Endothelial cell of umbilical vein (primary cell): Measurements from ENCODE around the gene TYW1. TPM values are rescaled to one million over a fixed set of nuclear protein-coding genes. Genes with fewer than 3 reads are reported as not detected.
"Not testable (repeated sequence)": the region's sequence is repeated elsewhere in the genome, so short reads cannot be mapped to it uniquely, and the experiment has no call there.

Source experiments
- BruUV-seq: library from RNA; stranded (reverse); fragments of 400-500 nt; replicated peaks from 2 replicates; lab custom pipeline; 2021; lab: Mats Ljungman, UMichigan
- CTCF ChIA-PET: fragments of 300-600, 350-600 bp; sonication (Branson Sonifier 250); formaldehyde crosslinking; loops from one replicate; lab custom pipeline; 2021; ENCODE audit warnings: antibody characterized with exemption, inconsistent platforms; lab: Charles Lee
- POLR2A ChIA-PET: fragments of 300-600, 350-600 bp; sonication (Branson Sonifier 250); formaldehyde crosslinking; loops from one replicate; lab custom pipeline; 2021; ENCODE audit warnings: antibody characterized with exemption, inconsistent platforms; lab: Charles Lee
- DNase-seq: peaks from one replicate; pipeline ENCODE4 v3.0.0-alpha.2; 2011; ENCODE audit warnings: low read depth, low spot score
- FAIRE-seq: peaks from 2 replicates; lab custom pipeline; 2011; peaks lifted over from hg19 to GRCh38; lab: Jason Lieb, UNC
- H2AFZ ChIP-seq: 2 replicates; pipeline ENCODE4 v1.6.0; 2012; ENCODE audit warnings: low read depth, low read length, control low read depth, inconsistent platforms
- H3K27ac ChIP-seq: 2 replicates; pipeline ENCODE4 v1.5.1; 2011; ENCODE audit warnings: low read depth, mild to moderate bottlenecking, control low read depth, low read length, moderate library complexity; ENCODE audit not compliant: insufficient read depth
- H3K27me3 ChIP-seq, 2 experiments: 2 replicates each; pipeline versions ENCODE4 v1.6.0 to v1.6.1; 2011; ENCODE audit warnings: low read length in 2 of 2, mixed read lengths in 1 of 2; ENCODE audit not compliant: control insufficient read depth in 2 of 2, insufficient read depth in 2 of 2
- H3K36me3 ChIP-seq, 2 experiments: 2 replicates in 1 of 2; 3 replicates in 1 of 2; pipeline ENCODE4 v1.5.1; 2011; ENCODE audit warnings: low read length in 2 of 2, mild to moderate bottlenecking in 1 of 2, moderate library complexity in 1 of 2; ENCODE audit not compliant: control insufficient read depth in 2 of 2, insufficient read depth in 2 of 2; ENCODE audit errors: extremely low read depth in 1 of 2
- H3K4me1 ChIP-seq: 3 replicates; pipeline ENCODE4 v1.5.1; 2011; ENCODE audit warnings: mild to moderate bottlenecking, low read length; ENCODE audit not compliant: control insufficient read depth, insufficient read depth; ENCODE audit errors: extremely low read depth
- H3K4me2 ChIP-seq: 2 replicates; pipeline ENCODE4 v1.6.1; 2011; ENCODE audit warnings: low read length, control low read depth, mixed read lengths; ENCODE audit not compliant: insufficient read depth
- H3K4me3 ChIP-seq, 3 experiments: fragments of 200-600 bp in 1 of 3; sonication (generic), shearing (Covaris generic) in 1 of 3; replicated peaks in 1 of 3; 2 replicates each; pipeline ENCODE4 v1.5.1; 2011 to 2016; ENCODE audit warnings: control low read depth in 3 of 3, low read length in 3 of 3, mild to moderate bottlenecking in 2 of 3, inconsistent platforms in 1 of 3, low read depth in 1 of 3, moderate library complexity in 1 of 3; ENCODE audit not compliant: insufficient read depth in 1 of 3
- H3K79me2 ChIP-seq: 2 replicates; pipeline ENCODE4 v1.6.0; 2012; ENCODE audit warnings: low read length, inconsistent platforms; ENCODE audit not compliant: control insufficient read depth, insufficient read depth
- H3K9ac ChIP-seq: replicated peaks from 2 replicates; pipeline ENCODE3; 2011; ENCODE audit warnings: low read length, control low read depth; ENCODE audit not compliant: insufficient read depth; ENCODE audit errors: extremely low read depth
- H3K9me1 ChIP-seq: replicated peaks from 3 replicates; pipeline ENCODE4 v1.6.0; 2011; ENCODE audit warnings: mild to moderate bottlenecking, low read length; ENCODE audit not compliant: control insufficient read depth, insufficient read depth; ENCODE audit errors: extremely low read depth
- H3K9me3 ChIP-seq: replicated peaks from 2 replicates; pipeline ENCODE4 v1.5.1; 2012; ENCODE audit warnings: low read length, inconsistent platforms; ENCODE audit not compliant: control insufficient read depth, insufficient read depth
- H4K20me1 ChIP-seq: replicated peaks from 2 replicates; pipeline ENCODE3; 2011; ENCODE audit warnings: mild to moderate bottlenecking, low read length; ENCODE audit not compliant: control insufficient read depth, insufficient read depth; ENCODE audit errors: extremely low read depth
- dilution Hi-C: fragments of 300-500 bp; cut with MboI; formaldehyde crosslinking; loops from one replicate; pipeline ENCODE4 v1.15.0; 2019; ENCODE audit warnings: low sequenced_read_pairs; ENCODE audit not compliant: extremely low pct_ligation_motif_present
- intact Hi-C: fragments of 100-400 bp; cut with micrococcal nuclease; formaldehyde crosslinking; loops from one replicate; pipeline ENCODE4 v1.10.0; 2022
- polyA plus RNA-seq, 4 experiments: library from polyadenylated mRNA; depleted of rRNA in 3 of 4; stranded (reverse) in 3 of 4; unstranded in 1 of 4; fragments of >200 nt; gene quantifications; 2 replicates each; pipeline versions ENCODE4 v1.2.1 to v1.2.3, GENCODE V29; 2011 to 2012; ENCODE audit warnings: missing spikeins in 1 of 4
- total RNA-seq: library from RNA; stranded (reverse); gene quantifications from 2 replicates; pipeline ENCODE4 v1.2.3, GENCODE V29; 2021

Gene TYW1
- total and polyA plus RNA-seq, 2 donors (not counting 3 experiments of a cell fraction or from before 2014, with no cell fraction given), result 7.7 to 15.9 TPM

GRCh38 chr7:67111342-67111741 lies 114.7 kb downstream of the TYW1 start:
- H3K27me3 ChIP-seq, H3K9me3 ChIP-seq, H3K4me3 ChIP-seq, H3K9me1 ChIP-seq, H3K4me1 ChIP-seq, H3K4me2 ChIP-seq, POLR2A ChIA-PET, H2AFZ ChIP-seq, H3K36me3 ChIP-seq, dilution Hi-C loops, H3K27ac ChIP-seq, intact Hi-C loops, H4K20me1 ChIP-seq, FAIRE-seq, BruUV-seq, CTCF ChIA-PET, DNase-seq, H3K79me2 ChIP-seq, H3K9ac ChIP-seq: not testable (repeated sequence)

- H4K20me1 ChIP-seq, H3K9ac ChIP-seq, H3K9me1 ChIP-seq, H3K4me3 ChIP-seq, H3K36me3 ChIP-seq, H3K9me3 ChIP-seq, H2AFZ ChIP-seq, POLR2A ChIA-PET, H3K4me2 ChIP-seq, H3K4me1 ChIP-seq, dilution Hi-C loops, H3K27ac ChIP-seq, H3K79me2 ChIP-seq, intact Hi-C loops, H3K27me3 ChIP-seq, BruUV-seq, CTCF ChIA-PET: not testable (repeated sequence)
- FAIRE-seq (peak; percentile 18), DNase-seq (peak; percentile 29)
These were observed 118.0 kb downstream of the TYW1 start for GRCh38 chr7:67114483-67115246.

GRCh38 chr7:67120491-67120890 lies 123.9 kb downstream of the TYW1 start:
- BruUV-seq, H3K27me3 ChIP-seq, H3K9me1 ChIP-seq, H3K9ac ChIP-seq, CTCF ChIA-PET, H3K4me2 ChIP-seq, H3K4me3 ChIP-seq, H2AFZ ChIP-seq, H3K36me3 ChIP-seq, H3K9me3 ChIP-seq, H3K79me2 ChIP-seq, intact Hi-C loops, H4K20me1 ChIP-seq, POLR2A ChIA-PET, dilution Hi-C loops: not testable (repeated sequence)
- DNase-seq (peak; percentile 40), FAIRE-seq (peak; percentile 76)
- Histone ChIP-seq H3K4me1 (peaks cover 11% of the 10 kb centered on the region), H3K27ac (peak overlapping the region; percentile 26)

- H3K9me3 ChIP-seq, CTCF ChIA-PET, intact Hi-C loops, H4K20me1 ChIP-seq, DNase-seq, H3K9ac ChIP-seq, H3K27me3 ChIP-seq, H2AFZ ChIP-seq, POLR2A ChIA-PET, FAIRE-seq, H3K4me3 ChIP-seq, H3K4me2 ChIP-seq, H3K79me2 ChIP-seq, dilution Hi-C loops, H3K9me1 ChIP-seq, BruUV-seq, H3K27ac ChIP-seq, H3K36me3 ChIP-seq: not testable (repeated sequence)
- peaks cover 19% of the 10 kb centered on the region for H3K4me1 ChIP-seq
These were observed 131.6 kb downstream of the TYW1 start for GRCh38 chr7:67128257-67128656.
